Frontal cortex (tissue), 4 donors: ENCODE measurements around the gene FSTL4. TPM values are rescaled to one million over a fixed set of nuclear protein-coding genes. Genes with fewer than 3 reads are reported as not detected.

Experiments
- DNase-seq, 2 donors: peaks; one replicate each; pipeline ENCODE4 v3.0.0; 2012; ENCODE audit warnings: low spot score in 2 of 2
- FAIRE-seq: peaks from 2 replicates; lab custom pipeline; 2012; peaks lifted over from hg19 to GRCh38; lab: Jason Lieb, UNC
- total RNA-seq: library from RNA; depleted of rRNA; stranded (reverse); fragments of >200 nt; gene quantifications from one replicate; pipeline ENCODE4 v1.2.3, GENCODE V29; 2014
- donor health status: control.
- donor health status: control.
- donor health status: control.

The FSTL4 gene
- total RNA-seq, 1 donor from 2014 or later, result 0.82 TPM

DNA sequence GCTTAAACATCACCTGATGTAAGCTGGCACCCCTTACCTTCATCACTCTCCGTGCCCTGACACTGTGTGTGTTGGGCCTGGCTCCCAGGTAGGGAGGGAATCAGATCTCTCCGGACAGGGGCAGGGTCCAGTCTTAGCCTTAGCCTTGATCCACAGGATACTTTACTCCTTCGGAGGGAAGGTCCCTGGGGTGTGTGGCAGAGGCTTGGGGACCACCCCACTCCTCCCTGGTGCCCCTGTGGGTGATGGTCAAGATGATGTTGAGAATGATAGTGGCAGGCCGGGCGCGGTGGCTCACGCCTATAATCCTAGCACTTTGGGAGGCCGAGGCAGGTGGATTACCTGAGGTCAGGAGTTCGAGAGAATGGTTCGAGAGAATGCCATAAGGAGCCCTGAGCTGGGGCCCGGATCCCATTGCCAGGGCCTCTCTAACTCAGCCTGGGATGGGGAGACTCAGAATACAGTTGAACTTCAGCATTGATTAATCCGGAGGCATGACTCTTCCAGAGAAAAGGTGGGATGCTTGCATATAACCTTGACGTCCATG lies 291.0 kb downstream of the FSTL4 start:
- DNase-seq (no peak), FAIRE-seq (no peak)

DNA sequence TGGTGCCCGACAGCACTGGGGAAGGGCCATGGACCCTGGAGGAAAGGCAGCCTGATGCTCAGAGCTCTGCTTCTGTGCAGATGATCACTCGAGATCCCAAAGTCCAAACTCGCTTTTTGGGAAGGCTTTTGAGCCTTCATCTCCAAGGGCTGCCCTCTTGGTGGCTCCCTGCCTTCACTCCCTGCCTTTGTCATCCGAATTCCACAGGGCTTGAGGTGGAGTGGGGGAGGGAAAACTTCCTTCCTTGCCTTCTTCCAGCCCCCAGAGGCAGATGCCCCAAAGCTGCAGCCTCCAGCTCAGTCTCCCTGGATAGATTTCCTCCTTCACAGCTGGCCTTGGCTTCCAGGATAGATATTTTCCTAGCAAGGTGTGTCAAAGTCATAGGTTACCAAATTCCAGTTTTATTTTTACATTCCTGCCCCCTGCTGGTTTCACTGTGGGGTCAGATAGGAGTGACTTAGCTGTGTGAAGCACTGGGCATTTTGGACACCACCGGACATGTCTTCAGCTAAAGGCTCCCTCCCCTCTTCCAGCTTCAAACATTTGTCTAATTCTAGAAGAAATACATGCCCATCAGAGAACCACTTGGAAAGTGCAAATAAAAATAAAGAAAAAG lies 292.3 kb downstream of the FSTL4 start:
- FAIRE-seq, result no peak
- no peak for DNase-seq

GRCh38 chr5:133319244-133319643 lies 293.1 kb downstream of the FSTL4 start:
- FAIRE-seq (no peak), DNase-seq (no peak)

DNA sequence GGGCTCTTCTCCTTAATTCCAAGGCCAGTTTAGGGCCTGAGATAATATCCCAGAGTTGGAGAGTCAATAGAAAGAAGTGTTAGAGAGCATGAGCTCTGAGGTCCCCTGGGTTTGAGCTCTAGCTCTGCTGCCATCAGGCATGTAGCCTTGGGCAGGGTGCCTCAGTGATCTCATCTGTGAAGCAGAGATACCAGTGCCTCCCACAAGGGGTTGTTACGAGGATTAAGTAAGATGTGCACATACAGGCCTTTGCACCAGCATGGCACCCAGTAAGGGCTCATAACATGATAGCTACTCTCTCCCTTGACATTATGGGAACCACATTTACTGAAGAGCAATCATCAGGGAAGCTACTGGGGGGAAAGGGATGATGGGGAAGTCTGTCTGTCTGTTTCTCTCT lies 294.8 kb downstream of the FSTL4 start:
- DNase-seq, result no peak

DNA sequence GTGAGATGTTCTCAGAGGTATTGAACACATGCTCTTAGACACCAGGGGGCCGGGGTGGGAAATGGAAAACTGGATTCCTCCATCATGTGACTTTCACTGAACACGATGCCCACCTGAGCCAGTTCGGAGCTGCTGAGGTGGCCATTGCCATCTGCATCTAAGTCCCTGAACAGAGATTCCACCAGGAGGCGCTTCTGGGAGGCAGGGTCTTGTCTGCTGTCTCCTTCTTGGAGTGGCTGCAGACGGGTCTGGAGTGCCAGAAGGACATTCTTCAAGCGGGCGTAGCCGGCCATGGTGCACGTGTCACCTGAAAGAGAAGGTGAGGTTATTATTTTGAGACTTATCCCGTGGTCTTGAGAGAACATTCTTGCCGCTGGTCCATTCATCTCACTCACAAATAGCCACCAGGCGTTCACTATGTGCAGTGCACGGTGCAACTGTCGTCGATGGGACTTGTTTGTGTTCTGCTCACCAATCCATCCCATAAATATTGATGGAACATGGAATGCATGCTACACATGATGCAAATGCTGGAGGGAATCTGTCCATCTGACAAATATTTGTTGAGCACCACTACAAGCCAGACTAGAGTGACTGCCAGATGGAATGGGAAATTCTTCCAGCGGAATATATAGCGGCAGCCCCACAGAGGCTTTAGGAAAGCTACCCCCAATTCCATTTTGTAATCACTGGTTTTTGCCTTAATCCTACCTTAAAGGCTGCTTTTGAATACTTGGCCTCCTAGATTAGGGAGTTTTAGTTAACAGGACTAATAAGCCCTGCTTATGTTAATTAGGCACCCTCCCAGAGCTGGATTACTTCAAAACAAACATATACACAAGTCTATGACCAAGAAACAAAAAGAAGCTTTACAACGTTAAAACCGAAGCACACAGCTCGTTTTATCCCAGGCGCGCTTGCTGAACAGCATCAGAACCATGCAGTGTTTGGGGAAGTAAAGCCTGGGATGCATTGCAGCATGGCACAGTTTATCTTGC lies 295.7 kb downstream of the FSTL4 start:
- DNase-seq, result no peak
- no peak for FAIRE-seq

More for the DNA sequence above, 294.8 kb downstream of the FSTL4 start:
- no peak for FAIRE-seq

DNA sequence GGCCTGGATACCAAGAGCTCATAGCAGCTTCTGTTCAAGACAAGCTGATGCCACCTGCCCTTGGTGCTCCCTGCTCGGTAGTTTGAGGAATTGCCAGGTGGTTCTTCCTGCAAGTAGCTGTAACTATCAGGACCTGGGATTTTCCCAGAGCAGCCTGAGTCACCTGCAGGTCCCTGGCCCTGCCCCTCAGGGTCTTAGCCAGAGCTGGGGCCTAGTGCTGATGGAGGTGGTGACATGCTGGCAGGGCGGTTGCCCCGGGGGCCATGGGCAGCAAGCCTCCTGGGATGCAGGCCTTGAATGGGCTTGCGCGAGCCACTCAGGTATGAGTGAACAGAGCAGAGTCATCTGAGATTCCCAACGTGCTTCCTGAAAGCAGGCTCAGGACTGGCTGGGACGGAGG lies 298.3 kb downstream of the FSTL4 start:
- FAIRE-seq, result no peak
- DNase-seq, result no peak

GRCh38 chr5:133311176-133311575 lies 301.2 kb downstream of the FSTL4 start:
- DNase-seq (no peak), FAIRE-seq (no peak)

DNA sequence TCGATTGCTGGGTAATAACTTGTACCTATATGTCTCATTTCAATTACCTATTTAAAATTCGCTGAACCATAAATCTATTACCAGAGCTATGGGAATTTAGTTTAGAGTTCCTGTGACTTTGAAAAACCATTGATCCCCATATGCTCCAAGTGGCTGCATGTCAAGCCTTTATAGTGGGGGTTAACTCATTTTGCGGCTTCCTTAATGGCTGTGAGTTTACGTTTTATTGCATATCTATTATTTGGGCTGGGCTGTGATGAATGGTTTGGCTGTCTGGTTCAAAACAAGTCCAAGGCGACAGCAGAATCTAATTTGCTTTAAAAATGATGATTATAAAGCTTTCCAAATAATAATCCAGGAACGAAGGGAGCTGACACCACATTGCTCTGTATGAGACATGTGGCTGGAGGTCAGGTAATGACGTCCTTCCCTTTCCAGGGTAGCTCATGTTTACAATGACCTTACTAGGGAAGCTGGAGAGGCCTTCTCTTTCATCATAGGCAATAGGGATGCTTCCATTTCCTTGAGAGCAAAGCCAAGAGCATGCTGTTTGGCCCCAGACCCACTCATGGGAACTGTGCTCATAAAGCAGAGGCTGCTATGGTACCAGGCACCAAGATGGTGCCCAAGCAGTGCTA lies 302.2 kb downstream of the FSTL4 start:
- DNase-seq (no peak), FAIRE-seq (no peak)

DNA sequence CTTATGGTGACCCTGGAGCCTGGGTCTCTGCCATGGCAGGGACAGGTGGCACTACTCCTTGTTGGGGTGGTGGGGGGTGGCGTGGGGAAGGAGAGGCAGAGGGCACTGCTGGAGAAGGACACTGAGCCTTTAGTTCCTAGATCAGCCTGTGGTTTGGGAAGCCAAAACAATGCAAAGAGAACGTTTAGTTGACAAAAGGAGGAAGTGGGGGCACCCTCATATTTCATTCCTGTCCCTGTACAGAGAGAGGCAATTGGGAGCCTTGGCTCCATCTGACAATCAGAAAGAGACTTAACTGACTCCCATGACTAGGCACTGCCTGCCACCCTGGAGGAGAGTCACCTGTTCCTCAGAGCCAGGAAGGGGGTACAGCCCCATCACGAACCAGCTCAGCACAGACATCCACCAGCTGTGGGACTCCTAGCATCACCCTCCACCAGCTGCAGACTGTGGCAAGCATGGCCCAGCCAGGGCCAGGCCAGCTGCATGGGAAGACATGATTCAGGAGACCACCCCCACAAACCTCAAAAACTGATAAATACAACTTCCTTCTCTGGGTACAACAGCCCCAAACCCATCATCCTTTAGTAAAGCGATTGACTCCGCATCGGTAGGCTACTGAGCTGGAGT lies 303.1 kb downstream of the FSTL4 start:
- FAIRE-seq, result no peak
- DNase-seq, result no peak

GRCh38 chr5:133307275-133307674 lies 305.1 kb downstream of the FSTL4 start:
- DNase-seq, result no peak
- no peak for FAIRE-seq

DNA sequence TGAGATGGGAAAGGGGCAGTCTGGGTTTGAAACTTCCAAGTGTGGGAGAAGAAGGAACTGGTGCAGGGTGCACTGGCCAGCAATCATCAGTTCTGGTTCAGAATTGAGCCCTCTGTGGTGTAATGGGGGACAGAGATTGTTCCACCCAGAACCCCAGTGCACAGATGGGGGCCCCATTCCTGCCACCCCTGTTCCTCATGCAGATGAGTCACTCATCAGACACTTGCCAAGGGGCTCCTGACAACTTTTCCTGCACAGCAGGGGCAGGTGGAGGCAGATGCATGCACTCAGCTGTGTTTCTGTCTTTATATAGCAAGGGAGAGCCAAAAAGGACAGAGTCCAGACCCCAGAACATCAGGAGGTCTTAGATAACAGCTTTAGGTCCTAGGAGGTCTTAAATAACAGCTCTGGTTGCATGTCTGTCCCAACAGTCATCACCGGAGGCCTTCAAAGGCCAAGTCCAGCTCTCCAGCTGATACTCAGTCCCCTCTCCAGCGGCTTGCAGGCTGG lies 307.6 kb downstream of the FSTL4 start:
- no peak for DNase-seq
- no peak for FAIRE-seq

- no peak for FAIRE-seq
- DNase-seq, result no peak
Observed at GRCh38 chr5:133304178-133304577, 308.2 kb downstream of the FSTL4 start.

GRCh38 chr5:133303298-133303697 lies 309.0 kb downstream of the FSTL4 start:
- no peak for DNase-seq
- FAIRE-seq, result no peak

DNA sequence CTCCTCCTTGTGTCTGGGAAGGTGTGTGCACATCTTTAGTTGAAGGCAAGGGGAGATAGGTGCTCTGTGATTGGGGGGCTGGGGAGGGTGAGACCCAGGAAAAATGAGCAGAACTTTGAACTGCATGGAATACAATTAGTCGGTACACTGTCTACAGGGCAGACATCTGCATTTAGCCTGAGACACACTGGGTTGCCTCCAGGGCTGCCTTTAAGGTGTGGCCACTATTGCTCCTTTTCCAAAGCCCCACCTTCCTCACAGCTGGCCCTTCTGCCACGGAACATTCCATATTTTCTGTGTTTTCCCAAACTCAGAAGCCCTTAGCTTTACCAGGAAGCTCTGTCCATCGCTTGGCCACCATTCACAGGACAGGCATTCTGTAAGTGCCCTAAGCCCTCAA lies 312.6 kb downstream of the FSTL4 start:
- DNase-seq, result no peak
- no peak for FAIRE-seq

GRCh38 chr5:133299021-133299420 lies 313.3 kb downstream of the FSTL4 start:
- FAIRE-seq (no peak), DNase-seq (no peak)

GRCh38 chr5:133298447-133298846 lies 313.9 kb downstream of the FSTL4 start:
- no peak for DNase-seq
- no peak for FAIRE-seq

DNA sequence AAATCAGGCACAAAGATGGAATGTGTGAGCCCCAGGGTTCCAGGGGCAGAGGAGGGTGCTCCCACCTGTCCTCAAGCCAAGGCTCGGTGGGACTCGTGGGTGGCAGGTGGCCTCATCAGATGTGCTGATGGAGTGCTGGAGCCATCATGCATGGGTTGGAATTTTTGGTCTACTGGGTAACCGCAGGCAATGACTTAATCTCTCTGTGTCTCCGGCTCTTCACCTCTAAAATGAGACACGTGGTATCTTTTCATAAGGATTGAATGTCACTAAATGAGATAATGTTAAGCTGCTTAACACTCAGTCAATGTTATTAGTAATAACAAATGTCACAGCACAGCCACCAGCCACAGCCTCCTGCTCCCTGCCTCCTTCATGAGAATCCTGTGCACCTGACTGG lies 315.0 kb downstream of the FSTL4 start:
- DNase-seq, result no peak
- no peak for FAIRE-seq

DNA sequence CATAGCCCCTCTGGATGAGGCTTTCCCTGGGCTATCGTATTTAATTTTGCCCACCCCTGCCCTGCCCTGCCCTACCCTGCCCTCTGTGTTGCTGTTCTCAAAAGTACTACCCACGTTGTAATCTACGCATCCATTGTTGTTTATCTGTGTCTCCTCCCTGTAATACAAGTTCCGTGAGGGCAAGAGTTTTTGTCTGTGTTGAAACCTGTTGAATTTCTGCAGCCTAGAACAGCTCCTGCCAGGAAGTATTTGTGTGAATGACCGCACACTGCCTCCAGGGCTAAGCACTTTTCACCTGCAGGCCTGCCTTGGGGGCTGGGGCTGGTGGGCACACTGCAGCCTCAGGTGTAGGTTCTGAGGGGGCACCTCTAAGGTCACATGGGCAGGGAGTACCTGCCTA lies 315.7 kb downstream of the FSTL4 start:
- no peak for FAIRE-seq

GRCh38 chr5:133295520-133295919 lies 316.8 kb downstream of the FSTL4 start:
- FAIRE-seq (no peak), DNase-seq (no peak)

More for the DNA sequence above, 315.7 kb downstream of the FSTL4 start:
- no peak for DNase-seq

DNA sequence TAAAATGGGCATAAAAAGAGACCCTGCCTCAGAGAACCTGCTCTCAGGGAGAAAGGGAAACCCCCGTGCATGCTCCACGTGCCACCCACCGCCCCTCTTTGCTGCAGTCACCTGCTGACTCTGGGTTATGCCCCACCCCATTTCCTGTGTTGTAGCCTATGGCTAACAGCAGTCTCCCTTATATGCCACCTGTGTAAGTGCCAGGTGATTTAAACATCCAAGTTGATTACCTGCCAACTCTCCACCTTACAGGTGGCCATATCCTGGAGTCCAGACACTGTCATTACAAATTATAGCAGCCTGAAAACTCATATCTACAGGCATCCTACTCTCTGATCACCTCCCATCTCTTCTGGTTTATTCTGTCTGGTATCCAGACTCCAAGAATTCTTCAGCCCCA lies 318.0 kb downstream of the FSTL4 start:
- DNase-seq, result no peak

More for the DNA sequence above, 318.0 kb downstream of the FSTL4 start:
- FAIRE-seq, result no peak
